H9 (cell line): ENCODE results near the gene UNC50. TPM values are rescaled to one million over a fixed set of nuclear protein-coding genes. Genes with fewer than 3 reads are reported as not detected.
A peak's percentile ranks its signal among the peaks of the same experiment; 100 is the strongest.

Experiments used
- DNase-seq: peaks from one replicate; pipeline ENCODE4 v3.0.0-alpha.2; 2017
- H2AFZ ChIP-seq: one replicate; pipeline ENCODE4 v1.6.1; 2013; ENCODE audit warnings: mild to moderate bottlenecking, low read length, control low read depth, moderate library complexity
- H2AK5ac ChIP-seq: 2 replicates; pipeline ENCODE4 v1.6.1; 2013; ENCODE audit warnings: low read length, control low read depth, mixed read lengths; ENCODE audit not compliant: insufficient read length
- H2BK120ac ChIP-seq: one replicate; pipeline ENCODE4 v1.6.1; 2013; ENCODE audit warnings: low read depth, mild to moderate bottlenecking, low read length, control low read depth, inconsistent platforms; ENCODE audit not compliant: poor library complexity, severe bottlenecking
- H2BK12ac ChIP-seq: 2 replicates; pipeline ENCODE4 v1.6.1; 2013; ENCODE audit warnings: low read length, control low read depth, mixed read lengths, low read depth; ENCODE audit not compliant: insufficient read length
- H2BK15ac ChIP-seq: 2 replicates; pipeline ENCODE4 v1.6.1; 2013; ENCODE audit warnings: low read depth, low read length, control low read depth
- H2BK20ac ChIP-seq: one replicate; pipeline ENCODE4 v1.6.1; 2013; ENCODE audit warnings: low read depth, mild to moderate bottlenecking, low read length, control low read depth, inconsistent platforms; ENCODE audit not compliant: poor library complexity, severe bottlenecking
- H2BK5ac ChIP-seq: 2 replicates; pipeline ENCODE4 v1.6.1; 2013; ENCODE audit warnings: low read length, control low read depth, mixed read lengths; ENCODE audit not compliant: insufficient read length
- H3K14ac ChIP-seq: 2 replicates; pipeline ENCODE4 v1.6.1; 2013; ENCODE audit warnings: low read length, control low read depth; ENCODE audit not compliant: insufficient read depth
- H3K18ac ChIP-seq: 2 replicates; pipeline ENCODE4 v1.6.1; 2013; ENCODE audit warnings: low read depth, mild to moderate bottlenecking, mixed read lengths, low read length, control low read depth; ENCODE audit not compliant: insufficient read length
- H3K23ac ChIP-seq: 2 replicates; pipeline ENCODE4 v1.6.1; 2013; ENCODE audit warnings: low read length, control low read depth, mixed read lengths, low read depth; ENCODE audit not compliant: insufficient read length
- H3K23me2 ChIP-seq: 2 replicates; pipeline ENCODE4 v1.6.1; 2013; ENCODE audit warnings: low read depth, mild to moderate bottlenecking, mixed read lengths, low read length, control low read depth; ENCODE audit not compliant: insufficient read length, poor library complexity, severe bottlenecking
- H3K27ac ChIP-seq: 2 replicates; pipeline ENCODE4 v1.5.1; 2013; ENCODE audit warnings: low read length, control low read depth, mixed read lengths, low read depth; ENCODE audit not compliant: insufficient read length
- H3K27me3 ChIP-seq: 2 replicates; pipeline ENCODE4 v1.6.1; 2013; ENCODE audit warnings: low read length, control low read depth, inconsistent platforms; ENCODE audit not compliant: insufficient read depth
- H3K4ac ChIP-seq: 2 replicates; pipeline ENCODE4 v1.6.1; 2013; ENCODE audit warnings: low read depth, mild to moderate bottlenecking, control low read depth, inconsistent platforms, low read length, moderate library complexity
- H3K4me1 ChIP-seq: 2 replicates; pipeline ENCODE4 v1.6.1; 2013; ENCODE audit warnings: low read length, control low read depth, inconsistent platforms; ENCODE audit not compliant: insufficient read depth
- H3K4me2 ChIP-seq: 2 replicates; pipeline ENCODE4 v1.6.1; 2013; ENCODE audit warnings: low read length, control low read depth, mixed read lengths; ENCODE audit not compliant: insufficient read length, insufficient read depth
- H3K56ac ChIP-seq: 2 replicates; pipeline ENCODE4 v1.6.1; 2013; ENCODE audit warnings: low read depth, mild to moderate bottlenecking, mixed read lengths, low read length, control low read depth; ENCODE audit not compliant: insufficient read length
- H3K79me1 ChIP-seq: 2 replicates; pipeline ENCODE4 v1.6.1; 2013; ENCODE audit warnings: low read depth, mild to moderate bottlenecking, moderate library complexity, low read length, control low read depth, inconsistent platforms; ENCODE audit not compliant: insufficient read depth, poor library complexity, severe bottlenecking
- H3K79me2 ChIP-seq: 2 replicates; pipeline ENCODE4 v1.6.1; 2013; ENCODE audit warnings: low read length, control low read depth, inconsistent platforms; ENCODE audit not compliant: insufficient read depth
- H3K9ac ChIP-seq: 2 replicates; pipeline ENCODE4 v1.6.1; 2013; ENCODE audit warnings: low read length, control low read depth, mixed read lengths; ENCODE audit not compliant: insufficient read length; ENCODE audit errors: extremely low read depth
- H3K9me3 ChIP-seq: one replicate; pipeline ENCODE4 v1.6.1; 2013; ENCODE audit warnings: low read depth, low read length, inconsistent platforms; ENCODE audit not compliant: control insufficient read depth
- H3T11ph ChIP-seq: one replicate; pipeline ENCODE4 v1.6.1; 2013; ENCODE audit warnings: mild to moderate bottlenecking, low read length, control low read depth, inconsistent platforms
- H4K20me1 ChIP-seq: one replicate; pipeline ENCODE4 v1.6.1; 2013; ENCODE audit not compliant: control insufficient read depth, insufficient read length, insufficient read depth
- H4K5ac ChIP-seq: 2 replicates; pipeline ENCODE4 v1.6.1; 2013; ENCODE audit warnings: low read depth, mild to moderate bottlenecking, mixed read lengths, low read length, control low read depth; ENCODE audit not compliant: insufficient read length
- H4K8ac ChIP-seq: replicated peaks from 2 replicates; pipeline ENCODE4 v1.6.1; 2013; ENCODE audit warnings: low read length, control low read depth, mixed read lengths, low read depth; ENCODE audit not compliant: insufficient read length
- H4K91ac ChIP-seq: 2 replicates; pipeline ENCODE4 v1.6.1; 2013; ENCODE audit warnings: low read depth, mild to moderate bottlenecking, moderate library complexity, mixed read lengths, low read length, control low read depth; ENCODE audit not compliant: insufficient read length
- H3K27ac Mint-ChIP-seq, 3 experiments: 2 replicates in 2 of 3; 3 replicates in 1 of 3; pipeline ENCODE4 v1.8.0; 2020 to 2021; ENCODE audit warnings: mixed read lengths in 3 of 3, mild to moderate bottlenecking in 1 of 3, moderate library complexity in 1 of 3
- H3K27me3 Mint-ChIP-seq: 2 replicates; pipeline ENCODE4 v1.8.0; 2021; ENCODE audit warnings: low read depth, mild to moderate bottlenecking, moderate library complexity, mixed read lengths
- H3K36me3 Mint-ChIP-seq, 3 experiments: 2 replicates in 2 of 3; 3 replicates in 1 of 3; pipeline ENCODE4 v1.8.0; 2020 to 2021; ENCODE audit warnings: low read depth in 3 of 3, mixed read lengths in 3 of 3; ENCODE audit not compliant: insufficient read depth in 1 of 3
- H3K4me1 Mint-ChIP-seq, 2 experiments: 2 replicates each; pipeline ENCODE4 v1.8.0; 2020; ENCODE audit warnings: mixed read lengths in 2 of 2
- H3K4me3 Mint-ChIP-seq, 2 experiments: 2 replicates in 1 of 2; 3 replicates in 1 of 2; pipeline ENCODE4 v1.8.0; 2020 to 2021; ENCODE audit warnings: mild to moderate bottlenecking in 2 of 2, mixed read lengths in 2 of 2, moderate library complexity in 1 of 2
- H3K9me3 Mint-ChIP-seq, 2 experiments: 2 replicates in 1 of 2; 3 replicates in 1 of 2; pipeline ENCODE4 v1.8.0; 2020; ENCODE audit warnings: mild to moderate bottlenecking in 2 of 2, mixed read lengths in 2 of 2, moderate library complexity in 1 of 2
- CTCF ChIP-seq: fragments of 200-600 bp; sonication (generic); conservative IDR thresholded peaks from 3 replicates; pipeline ENCODE4 v1.8.0; 2021; ENCODE audit warnings: antibody characterized with exemption, mild to moderate bottlenecking
- WGBS: extraction: QIAGEN DNeasy Blood & Tissue Kit; methylation state at CpG from one replicate; pipeline ENCODE4 v1.1.7; 2013; ENCODE audit warnings: missing lambda C conversion rate, low lambda C conversion rate, mixed read lengths; ENCODE audit not compliant: insufficient read length; ENCODE audit errors: extremely low coverage; 5-methylcytosine and 5-hydroxymethylcytosine counted together
- total RNA-seq: library from RNA; stranded (reverse); gene quantifications from 2 replicates; pipeline ENCODE4 v1.2.1, GENCODE V29; 2021

Gene UNC50
- total RNA-seq, 1 experiment from 2014 or later: 35.4 TPM

- Histone ChIP-seq H3K4me2 (no peak overlapping the region), H2BK12ac (no peak overlapping the region), H3K9ac (no peak overlapping the region), H3K23ac (no peak overlapping the region), H4K8ac (no peak overlapping the region), H3K4me1 (no peaks in the 10 kb centered on the region), H4K5ac (no peak overlapping the region), H3K79me2 (no peaks in the 10 kb centered on the region), H3K56ac (no peak overlapping the region), H2BK120ac (no peak overlapping the region), H4K20me1 (no peaks in the 10 kb centered on the region), H3K27me3 (no peaks in the 10 kb centered on the region), H3K9me3 (no peaks in the 10 kb centered on the region), H3K79me1 (no peaks in the 10 kb centered on the region), H3K27ac (no peak overlapping the region), H4K91ac (no peak overlapping the region), H3K23me2 (no peaks in the 10 kb centered on the region), H2BK15ac (no peak overlapping the region), H3K14ac (no peak overlapping the region), H2BK20ac (no peak overlapping the region), H3T11ph (no peak overlapping the region), H3K4ac (no peak overlapping the region), H2AFZ (no peak overlapping the region), H2BK5ac (no peak overlapping the region), H3K18ac (no peak overlapping the region), H2AK5ac (no peak overlapping the region)
- Mint-ChIP-seq H3K4me1 (peaks cover 7 to 9% of the 10 kb centered on the region in 2 experiments), H3K27me3 (no peaks in the 10 kb centered on the region), H3K27ac (no peak overlapping the region), H3K36me3 (no peaks in the 10 kb centered on the region), H3K4me3 (no peak overlapping the region), H3K9me3 (no peaks in the 10 kb centered on the region)
- TF ChIP-seq CTCF: peak; percentile 99
- no CpG with 5 or more reads among the region's 4 CpGs for WGBS
- DNase-seq: peak; percentile 87
Measured at GRCh38 chr2:98649135-98649991, 41.0 kb downstream of the UNC50 start.
